NCI-H2171 (cell line): Measurements from ENCODE around the gene PDYN.
"Not testable (repeated sequence)": the region's sequence is repeated elsewhere in the genome, so short reads cannot be mapped to it uniquely, and the experiment has no call there.

Experiments
- DNase-seq: peaks from one replicate; lab custom pipeline; 2025; lab: John Stamatoyannopoulos, UW

PDYN gene

DNA sequence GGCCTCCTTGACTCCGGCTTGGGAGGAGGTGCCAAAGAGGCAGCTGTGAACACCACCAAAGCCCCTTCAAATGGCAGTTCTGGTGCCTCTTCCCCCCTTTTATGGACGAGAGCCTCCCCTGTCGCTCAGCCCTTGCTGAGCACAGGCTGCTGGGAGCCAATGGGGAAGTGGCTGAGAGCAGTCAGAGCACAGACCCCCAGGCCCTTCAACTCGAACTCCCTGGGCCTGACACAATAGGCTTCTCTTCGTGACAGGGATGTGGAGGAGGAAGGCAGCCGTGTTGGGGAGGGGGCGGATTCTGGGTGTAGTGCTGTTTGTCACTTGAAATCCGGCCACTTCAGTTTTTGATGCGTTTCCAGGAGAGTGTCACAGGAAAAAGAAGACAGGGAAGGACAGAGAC is at the start of gene PDYN:
PDYN (minus strand) TSS at position 73 of the 400 bp plus-strand sequence. CDS start 10,974 bp downstream, outside the sequence.
- DNase-seq = no peak

DNA sequence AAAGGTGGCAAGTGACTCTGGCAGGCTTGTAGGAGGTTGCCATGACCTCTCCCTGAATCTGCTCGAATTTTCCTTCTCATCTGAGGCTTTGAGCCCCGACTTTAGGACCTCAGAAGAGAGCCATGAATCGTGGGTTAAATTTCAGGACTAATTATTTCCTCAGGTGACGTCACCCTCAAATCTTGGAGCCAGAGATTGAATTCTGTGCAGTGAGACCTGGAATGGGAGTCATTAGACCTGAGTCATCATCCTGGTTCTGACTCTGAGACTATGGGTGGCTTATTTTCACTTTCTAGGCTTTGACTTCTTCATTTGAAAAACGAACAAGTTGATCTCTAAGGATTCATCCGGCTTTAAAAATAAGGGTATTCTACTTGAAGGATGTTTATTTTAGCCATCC is 48.5 kb upstream of the PDYN start:
- DNase-seq = no peak

DNA sequence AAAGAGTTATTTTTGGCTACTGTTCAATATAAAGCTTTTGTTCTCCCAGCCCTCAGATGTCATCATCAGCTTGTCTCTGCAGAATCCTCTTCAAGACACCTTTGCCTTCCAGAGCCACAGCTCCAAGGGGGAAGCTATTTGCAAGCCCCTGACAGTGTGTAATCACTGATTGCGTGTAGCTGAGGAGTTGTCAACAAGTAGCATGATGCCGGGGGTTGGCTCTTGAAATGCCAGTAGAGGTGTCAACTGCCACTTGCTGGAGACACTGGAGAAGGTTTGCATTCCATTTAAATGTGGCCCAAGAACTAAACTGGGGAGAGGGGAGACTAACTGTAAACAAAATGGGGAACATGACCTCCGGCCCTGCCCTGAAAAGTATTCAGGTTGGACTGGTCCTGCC is 44.3 kb upstream of the PDYN start:
- no peak for DNase-seq

DNA sequence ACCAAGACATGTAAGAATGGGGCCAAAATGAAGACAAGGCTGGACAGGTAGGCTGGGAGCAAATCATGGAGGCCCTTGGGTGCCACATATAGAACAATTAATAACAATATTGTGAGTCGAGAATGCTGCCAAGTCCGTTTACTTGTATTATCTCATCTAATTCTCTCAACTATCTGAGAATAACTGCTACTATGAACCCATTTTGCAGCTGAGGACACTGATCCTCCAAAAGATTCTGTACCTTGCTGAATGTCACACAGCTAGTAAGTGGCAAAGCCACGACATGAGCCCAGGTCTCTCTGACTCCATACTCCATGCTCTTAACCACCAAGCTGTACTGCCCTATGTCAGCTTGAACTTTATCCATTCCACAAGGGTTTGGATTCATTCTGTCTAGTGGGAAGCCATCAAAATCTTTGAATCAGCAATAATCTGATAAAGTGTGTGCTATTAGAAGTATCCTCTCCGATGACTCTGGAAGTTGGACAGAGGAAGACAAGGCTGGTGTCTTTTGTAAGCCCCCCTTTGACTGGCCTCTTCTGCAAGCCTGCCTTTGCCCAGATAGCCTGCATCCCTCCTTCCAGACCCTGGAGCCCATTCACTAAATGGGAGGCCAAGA is 43.5 kb upstream of the PDYN start:
- DNase-seq = no peak

DNA sequence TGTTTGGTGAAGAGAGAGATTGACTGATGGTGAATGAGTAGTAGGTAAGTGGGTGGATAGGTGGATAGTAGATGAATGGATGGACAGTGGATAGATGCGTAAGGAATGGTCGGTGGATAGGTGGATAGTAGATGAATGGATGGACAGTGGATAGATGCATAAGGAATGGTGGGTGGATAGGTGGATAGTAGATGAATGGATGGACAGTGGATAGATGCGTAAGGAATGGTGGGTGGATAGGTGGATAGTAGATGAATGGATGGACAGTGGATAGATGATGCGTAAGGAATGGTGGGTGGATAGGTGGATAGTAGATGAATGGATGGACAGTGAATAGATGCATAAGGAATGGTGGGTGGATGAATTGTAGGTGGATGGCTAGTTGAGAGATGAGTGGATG is 42.5 kb upstream of the PDYN start:
- DNase-seq = not testable (repeated sequence)

DNA sequence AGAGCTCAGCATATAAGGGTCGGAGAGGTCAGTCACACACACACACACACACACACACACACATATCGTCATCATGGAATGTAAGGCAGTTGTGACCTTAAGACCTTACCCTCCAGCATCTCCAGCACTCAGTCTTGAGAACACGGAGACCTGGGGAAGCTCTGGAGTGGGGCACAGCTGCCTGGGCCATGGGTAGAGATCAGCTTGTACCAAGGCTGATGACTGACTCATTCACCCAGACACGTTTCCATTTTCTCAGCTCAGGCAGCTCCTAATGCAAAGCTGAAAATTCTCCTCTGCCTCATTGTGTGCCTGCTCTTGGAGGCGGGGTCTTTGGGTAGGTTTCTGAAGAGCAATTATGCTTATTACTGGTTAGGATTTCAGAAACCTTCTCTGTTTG is 38.3 kb upstream of the PDYN start:
- no peak for DNase-seq

DNA sequence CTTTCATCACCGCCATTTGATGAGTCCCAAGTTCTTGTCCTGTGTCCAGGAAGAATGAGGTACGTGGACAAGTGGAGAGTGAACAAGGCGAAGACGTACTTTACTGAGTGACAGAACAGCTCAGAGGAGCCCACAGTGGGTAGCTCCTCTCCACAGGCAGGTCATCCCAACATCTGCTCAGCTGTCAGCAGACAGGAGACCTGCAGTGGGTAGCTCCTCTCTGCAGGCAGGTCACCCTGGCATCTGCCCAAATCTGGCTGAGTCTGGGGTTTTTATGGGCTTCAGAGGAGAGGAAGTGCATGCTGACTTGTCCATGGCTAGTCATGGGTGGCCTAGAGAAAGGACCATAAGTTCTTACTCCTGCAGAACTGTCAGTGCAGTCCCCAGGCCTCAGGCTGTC is 32.7 kb upstream of the PDYN start:
- DNase-seq = no peak

DNA sequence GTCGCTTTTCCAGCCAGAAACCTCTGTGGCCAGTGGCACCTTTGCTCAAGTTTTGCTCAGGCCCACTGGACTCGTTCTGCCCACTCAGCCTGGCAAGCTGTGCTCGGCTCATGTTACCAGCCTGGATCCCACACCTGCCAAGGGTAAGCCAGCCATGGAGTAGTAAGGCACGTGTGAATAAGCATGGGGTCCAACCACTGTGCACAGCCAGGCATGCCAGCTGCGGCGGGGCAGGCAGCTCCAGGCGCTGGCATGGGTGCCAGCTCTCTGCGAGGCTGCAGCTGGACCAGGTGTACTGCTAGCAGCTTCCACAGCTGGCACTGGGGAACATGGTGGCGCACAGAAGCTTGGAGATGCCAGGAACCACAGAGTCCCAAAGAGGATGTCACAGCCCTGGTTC is 32.1 kb upstream of the PDYN start:
- DNase-seq = no peak

DNA sequence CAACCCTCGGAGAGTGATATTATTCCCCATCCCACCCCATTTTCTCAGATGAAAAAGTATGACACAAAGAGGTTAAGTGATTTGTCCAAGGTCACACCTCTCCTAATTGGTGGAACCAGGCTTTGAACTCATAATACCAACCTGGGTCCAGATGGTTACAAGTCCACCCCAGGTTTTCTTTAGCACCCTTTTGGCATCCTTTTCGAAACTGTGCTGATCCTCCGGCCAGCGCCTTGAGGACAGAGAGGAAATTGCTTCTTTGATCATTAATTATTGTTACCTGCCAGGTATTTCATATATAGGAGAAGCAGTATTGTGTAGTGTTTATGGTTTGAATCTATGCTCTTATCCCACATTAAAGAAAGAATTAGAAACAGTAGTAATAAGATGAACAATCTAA is 29.3 kb upstream of the PDYN start:
- DNase-seq = no peak

DNA sequence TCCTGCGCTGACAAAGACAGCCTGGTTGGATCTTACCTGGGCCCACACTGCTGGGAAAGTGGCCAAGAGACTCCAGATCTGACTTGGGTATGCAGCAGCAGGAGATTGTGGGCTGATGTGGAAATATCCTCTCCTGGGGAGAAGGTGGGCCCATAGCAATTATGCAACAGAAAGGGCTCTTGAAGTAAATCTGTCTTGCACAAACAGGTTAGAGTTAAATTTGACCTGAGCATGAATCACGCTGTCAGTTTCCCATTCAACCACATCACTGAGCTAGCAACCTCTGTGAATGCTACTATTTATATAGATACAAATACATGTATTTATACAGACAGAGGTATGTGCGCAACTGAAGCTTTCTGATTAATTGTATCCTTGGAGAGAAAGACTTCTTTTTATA is 28.3 kb upstream of the PDYN start:
- DNase-seq = peak; percentile 76

DNA sequence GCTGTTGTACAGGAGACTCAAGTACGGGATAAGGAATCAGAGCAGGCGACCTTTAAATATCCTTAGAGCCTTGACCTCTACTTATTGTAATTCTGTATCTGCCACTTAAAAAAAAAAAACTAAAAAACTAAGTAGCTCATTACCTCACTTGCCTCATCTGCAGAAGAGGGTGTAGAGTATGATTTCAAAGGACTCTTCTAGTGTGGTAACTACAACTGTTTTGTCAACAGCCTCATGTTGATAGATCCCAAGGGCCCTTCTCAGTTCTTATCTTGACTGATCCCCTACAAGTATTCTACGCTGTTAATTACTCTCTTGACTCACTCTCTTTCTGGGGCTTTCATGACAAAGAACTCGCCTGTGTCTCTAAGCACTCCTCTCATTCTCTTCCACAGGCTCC is 16.7 kb upstream of the PDYN start:
- DNase-seq = no peak

DNA sequence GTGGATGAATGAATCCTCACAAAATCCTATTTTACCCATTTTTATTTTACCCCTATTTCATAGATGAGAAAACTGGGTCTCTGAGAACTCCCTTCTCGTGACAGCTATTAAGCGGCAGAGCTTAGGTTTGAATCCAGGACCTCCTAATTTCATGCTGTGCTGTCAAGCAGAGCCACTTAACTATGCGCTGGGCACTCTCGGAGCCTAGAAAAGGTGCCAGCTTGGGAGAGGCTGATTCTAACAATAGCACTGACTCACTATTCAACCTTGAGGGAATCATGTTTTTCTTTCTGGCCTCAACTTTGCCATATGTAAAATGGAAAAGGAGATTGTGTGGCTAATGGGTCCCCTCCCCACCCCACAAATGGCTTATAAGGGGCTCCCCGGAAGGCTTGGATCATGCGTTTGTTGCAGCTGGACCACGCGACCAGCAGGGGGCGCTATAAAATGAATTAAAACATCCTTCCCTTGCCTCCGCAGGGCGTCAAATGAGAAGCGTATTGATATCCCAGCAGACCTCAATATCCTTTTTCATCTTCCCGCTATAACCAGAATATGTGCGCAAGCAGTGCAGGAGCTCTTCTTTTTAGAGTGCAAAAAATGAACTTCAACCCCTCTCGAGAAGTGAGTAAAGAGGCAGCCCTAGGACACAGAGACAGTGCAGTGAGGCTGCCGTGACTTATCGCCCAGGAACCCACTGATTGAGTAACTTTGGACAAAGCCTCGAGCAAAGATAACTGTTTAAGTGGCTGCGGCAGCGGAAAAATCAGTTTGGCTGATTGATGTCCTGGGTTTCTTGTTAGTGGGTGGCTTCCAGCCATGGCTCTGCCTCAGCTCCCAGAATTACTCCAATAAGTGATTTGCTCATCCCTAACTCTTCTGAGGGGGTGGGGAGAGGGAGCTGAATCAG is 12.8 kb upstream of the PDYN start:
- peak; percentile 15 for DNase-seq

DNA sequence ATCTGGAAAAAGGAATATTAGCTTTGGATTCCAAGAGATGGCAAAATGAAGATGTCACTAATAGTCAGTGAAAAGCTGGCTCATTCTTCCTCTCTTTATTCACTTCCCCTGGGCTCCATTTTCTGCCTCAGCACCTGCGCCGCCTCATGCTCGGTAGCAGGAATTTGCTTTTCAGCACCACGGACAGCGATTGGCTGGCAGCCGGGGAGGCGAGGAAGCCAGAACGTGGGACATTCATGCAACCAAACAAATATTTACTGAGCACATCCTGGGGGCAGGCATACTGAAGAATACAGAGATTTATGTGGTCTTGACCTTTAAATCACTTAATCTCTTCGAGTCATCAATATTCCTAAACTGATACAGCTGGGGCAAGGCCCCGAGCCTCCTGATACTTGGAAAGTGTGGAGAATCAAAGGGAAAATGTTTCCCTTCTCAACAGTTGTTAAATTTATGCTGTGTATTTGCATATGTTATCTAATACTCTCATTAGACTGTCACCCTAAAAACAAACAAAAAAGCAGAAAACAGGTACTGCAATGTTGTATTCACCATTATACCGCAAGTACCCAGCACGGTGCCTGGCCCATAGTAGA is 12.1 kb upstream of the PDYN start:
- DNase-seq = no peak

DNA sequence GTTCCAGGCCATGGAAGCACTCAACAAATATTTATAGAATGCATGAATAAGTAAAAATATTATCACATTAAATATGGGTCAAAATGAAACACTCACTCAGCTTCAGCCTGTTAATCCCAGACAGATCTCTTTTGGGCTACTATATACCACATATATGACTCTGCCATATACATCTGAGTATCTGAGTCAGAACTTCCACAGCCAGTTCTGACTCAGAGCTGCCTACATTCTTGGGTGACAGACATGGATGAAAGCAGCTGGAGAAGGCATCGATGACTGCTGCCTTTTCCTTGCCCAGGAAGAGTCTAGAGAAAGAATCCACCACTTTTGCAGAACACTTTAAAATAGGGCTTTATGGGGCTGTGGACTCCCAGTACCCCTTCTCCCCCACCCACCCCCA is 11.5 kb upstream of the PDYN start:
- DNase-seq = no peak

DNA sequence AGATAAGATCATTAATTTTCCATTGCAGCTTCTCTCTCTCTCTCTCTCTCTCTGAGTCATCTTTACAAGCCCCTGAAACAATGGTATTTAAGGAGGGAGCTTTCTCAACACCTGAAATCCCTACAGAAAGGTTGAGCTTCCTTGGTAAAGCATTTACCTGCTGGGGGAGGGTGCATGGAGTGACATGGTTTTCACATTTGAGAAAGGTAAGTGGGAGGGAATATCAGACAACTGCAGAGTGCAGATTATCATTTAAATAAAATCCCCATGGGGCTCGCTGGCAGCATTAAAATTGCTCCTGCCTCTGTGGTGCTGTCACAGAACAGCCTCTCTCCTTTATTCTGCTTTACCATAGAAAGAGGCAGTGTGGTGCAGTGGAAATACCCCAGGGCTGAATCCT is 10.3 kb upstream of the PDYN start:
- DNase-seq = no peak

DNA sequence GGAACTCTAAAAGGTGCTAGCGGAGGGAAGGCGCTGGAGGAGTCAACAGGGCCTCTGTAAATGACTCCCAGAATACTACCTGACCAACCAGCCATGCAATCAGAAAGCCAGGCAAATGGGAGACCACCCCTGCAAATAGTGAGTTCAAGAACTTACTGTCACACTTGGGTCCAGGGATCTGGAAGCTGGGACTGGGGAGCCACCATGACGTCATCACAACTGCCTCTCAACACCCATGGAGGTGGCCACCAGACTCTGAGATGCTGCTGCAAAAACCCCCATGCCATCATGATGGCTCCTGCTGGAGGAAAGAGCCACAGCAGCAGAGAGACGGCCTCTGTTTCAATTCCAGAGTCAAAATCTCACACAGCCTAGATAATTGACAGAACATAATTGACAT is 8.5 kb upstream of the PDYN start:
- no peak for DNase-seq

DNA sequence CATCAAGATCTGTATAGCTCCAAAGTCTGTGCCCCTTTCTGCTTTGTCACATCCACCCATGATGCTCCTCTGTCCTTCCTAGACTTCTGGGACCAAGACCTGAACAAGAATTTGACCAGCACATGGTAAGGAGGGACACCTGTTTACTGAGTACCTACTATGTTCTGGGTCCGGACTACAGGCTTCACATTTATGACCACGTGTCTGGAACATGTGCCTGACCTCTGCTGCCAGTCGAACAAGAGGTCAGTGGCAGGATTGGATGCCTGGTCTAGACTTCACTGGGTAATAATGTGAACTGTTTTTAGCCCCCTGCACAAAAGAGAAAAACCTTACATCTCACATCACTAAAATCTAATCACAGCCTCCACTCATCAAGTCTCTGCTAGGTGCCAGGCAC is 7.3 kb upstream of the PDYN start:
- no peak for DNase-seq

DNA sequence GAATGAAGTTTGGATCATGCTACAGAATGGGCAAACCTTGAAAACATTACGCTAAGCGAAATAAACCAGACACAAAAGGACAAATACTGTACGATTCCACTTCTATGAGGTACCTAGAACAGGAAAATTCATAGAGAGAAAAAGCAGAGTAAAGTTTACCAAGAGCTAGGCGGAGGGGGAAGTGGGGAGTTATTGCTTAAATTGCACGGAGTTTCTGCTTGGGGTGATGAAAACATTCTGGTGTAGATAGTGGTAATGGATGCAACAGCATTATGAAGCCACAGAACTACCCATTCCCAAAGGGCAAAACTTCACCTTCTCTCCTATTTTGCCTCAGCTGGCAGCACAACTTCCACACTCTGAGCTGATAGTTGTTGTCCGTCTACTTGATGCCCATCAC is 6.4 kb upstream of the PDYN start:
- DNase-seq = no peak

DNA sequence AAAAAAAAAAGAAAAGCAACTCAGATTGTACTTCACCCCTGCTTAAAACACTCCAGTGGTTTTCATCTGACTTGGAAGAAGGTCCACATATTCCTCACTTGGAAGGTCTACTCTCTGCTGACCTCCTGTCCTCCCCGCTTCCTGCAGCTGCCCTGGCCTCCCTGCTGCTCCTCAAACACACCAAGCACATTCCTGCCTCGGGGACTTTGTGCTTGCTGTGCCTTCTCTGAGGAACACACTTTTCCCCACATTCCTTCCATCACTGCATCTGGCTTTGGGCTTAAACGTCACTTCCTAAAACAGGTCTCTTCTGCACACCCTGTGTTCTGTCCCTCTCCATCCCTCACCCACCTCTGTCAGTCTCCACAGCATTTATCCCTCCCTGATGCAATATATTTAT is 4.9 kb upstream of the PDYN start:
- DNase-seq = no peak

DNA sequence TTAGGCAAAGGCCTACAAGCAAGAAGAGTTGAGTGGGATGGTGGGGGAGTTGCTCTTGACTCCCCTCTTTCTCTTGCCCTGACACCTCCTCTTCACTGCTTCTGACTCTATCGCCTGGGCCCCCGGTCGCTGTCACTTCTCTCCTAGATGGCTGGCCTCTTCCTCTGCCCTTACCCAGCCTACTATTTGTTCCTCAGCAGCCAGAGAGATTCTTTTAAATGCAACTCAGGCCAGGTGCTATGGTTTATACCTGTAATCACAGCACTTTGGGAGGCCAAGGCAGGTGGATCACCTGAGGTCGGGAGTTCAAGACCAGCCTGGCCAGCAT is 4.3 kb upstream of the PDYN start:
- DNase-seq = no peak

DNA sequence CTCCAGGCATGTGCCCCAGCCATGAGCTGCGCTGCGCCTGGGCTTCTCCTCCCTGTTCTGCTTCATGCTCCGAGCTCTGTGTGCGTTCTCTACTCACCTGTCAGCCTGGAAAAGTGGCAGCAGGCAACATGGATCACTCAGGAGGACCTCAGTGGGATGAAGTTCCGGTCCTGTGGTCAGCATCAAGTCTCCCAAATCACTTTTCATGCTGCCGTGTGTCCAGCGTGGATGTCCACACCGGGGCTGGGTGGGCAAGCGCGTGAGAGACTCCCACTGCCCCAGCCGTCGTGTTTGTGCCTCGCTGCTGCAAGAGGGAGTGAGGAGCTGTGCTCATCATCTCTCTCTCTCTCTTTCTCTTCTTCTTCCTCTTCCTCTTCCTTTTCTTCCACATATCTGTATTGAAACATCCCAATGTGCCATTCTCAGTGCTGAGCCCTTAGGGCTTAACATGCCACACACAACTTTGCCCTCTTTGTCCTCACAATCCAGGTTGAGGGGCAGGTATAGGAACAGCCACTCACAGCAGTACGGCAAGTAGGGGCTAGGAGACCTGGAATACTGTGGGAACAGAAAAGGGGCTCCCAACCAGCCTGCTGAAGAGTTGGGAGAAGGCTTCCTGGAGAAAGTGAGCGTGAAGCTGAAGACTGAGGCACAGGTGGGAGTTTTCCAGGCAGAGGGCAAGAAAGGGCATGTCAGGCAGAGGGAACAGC is 3.8 kb upstream of the PDYN start:
- no peak for DNase-seq

DNA sequence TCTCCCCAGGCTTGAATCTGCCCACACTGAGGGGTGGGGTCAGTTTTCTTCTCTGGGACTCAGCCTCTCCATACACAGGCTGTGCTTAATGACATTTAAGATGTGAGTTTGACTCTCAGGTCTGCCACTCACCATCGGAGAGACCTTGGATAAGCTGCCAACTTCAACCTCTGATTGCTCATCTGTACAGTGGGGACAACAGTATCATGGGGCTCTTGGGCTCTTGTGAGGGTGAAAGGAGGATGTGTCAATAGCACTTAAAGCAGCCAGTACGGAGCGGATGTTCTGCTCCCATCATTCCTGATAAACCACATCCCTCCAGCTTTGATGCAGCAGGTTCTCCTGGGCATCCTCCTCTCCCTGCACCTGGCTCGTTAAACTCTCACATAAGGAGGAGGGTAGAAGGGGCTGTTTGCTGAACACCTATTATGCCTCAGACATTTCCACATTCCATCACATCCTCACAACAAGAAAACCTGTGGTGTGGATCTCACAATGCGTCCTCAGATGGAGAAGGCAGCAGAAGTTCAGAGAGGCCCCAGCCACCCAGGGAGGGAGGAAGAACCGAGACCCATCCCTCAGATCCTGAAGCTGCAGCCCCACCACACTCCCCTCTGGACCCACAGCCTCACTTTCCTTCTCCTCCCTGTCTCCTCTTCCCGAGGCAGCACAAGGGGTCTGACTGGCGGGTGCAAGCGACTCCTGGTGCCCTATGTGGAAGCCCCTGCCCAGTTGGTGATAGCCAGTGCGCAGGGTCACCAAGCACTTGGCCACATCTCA is 1.9 kb upstream of the PDYN start:
- no peak for DNase-seq
